CD4-positive, alpha-beta memory T cell (primary cell): Measurements from ENCODE around the gene LNPEP. TPM values are rescaled to one million over a fixed set of nuclear protein-coding genes. Genes with fewer than 3 reads are reported as not detected.

ENCODE experiments used
- CTCF ChIA-PET: fragments of 350-600 bp; sonication (Branson Sonifier 250); formaldehyde crosslinking; loops from one replicate; lab custom pipeline; 2021; ENCODE audit warnings: inconsistent platforms; ENCODE audit not compliant: partially characterized antibody; lab: Charles Lee
- POLR2A ChIA-PET: fragments of 350-600 bp; sonication (Branson Sonifier 250); formaldehyde crosslinking; loops from one replicate; lab custom pipeline; 2021; ENCODE audit not compliant: partially characterized antibody; lab: Charles Lee
- DNase-seq, 5 donors: peaks; one replicate each; pipeline versions ENCODE4 v3.0.0 to v3.0.0-alpha.2; 2020 to 2022; ENCODE audit warnings: mixed read lengths in 1 of 5
- H3K27ac ChIP-seq: one replicate; pipeline ENCODE4 v1.7.0; 2013; ENCODE audit warnings: low read depth, low read length
- H3K27me3 ChIP-seq: 2 replicates; pipeline ENCODE4 v1.7.0; 2013; ENCODE audit warnings: mild to moderate bottlenecking, low read length, moderate library complexity; ENCODE audit not compliant: insufficient read depth
- H3K36me3 ChIP-seq: 2 replicates; pipeline ENCODE4 v1.7.0; 2013; ENCODE audit warnings: mild to moderate bottlenecking, low read length, moderate library complexity; ENCODE audit not compliant: insufficient read depth
- H3K4me1 ChIP-seq: 2 replicates; pipeline ENCODE4 v1.7.0; 2013; ENCODE audit warnings: mild to moderate bottlenecking, low read length, moderate library complexity; ENCODE audit not compliant: insufficient read depth
- H3K4me3 ChIP-seq, 2 donors: one replicate each; pipeline ENCODE4 v1.7.0; 2013; ENCODE audit warnings: low read length in 2 of 2, mild to moderate bottlenecking in 1 of 2
- H3K9me3 ChIP-seq, 2 donors: one replicate each; pipeline ENCODE4 v1.7.0; 2013; ENCODE audit warnings: low read length in 2 of 2, control low read depth in 1 of 2; ENCODE audit not compliant: control insufficient read depth in 1 of 2
- H3K27ac Mint-ChIP-seq, 7 donors: one replicate each; pipeline ENCODE4 v1.8.0; 2020 to 2021; ENCODE audit warnings: mixed read lengths in 7 of 7, mild to moderate bottlenecking in 6 of 7, inconsistent platforms in 3 of 7, moderate library complexity in 3 of 7
- H3K27me3 Mint-ChIP-seq, 2 donors: one replicate each; pipeline ENCODE4 v1.8.0; 2020 to 2021; ENCODE audit warnings: mixed read lengths in 2 of 2
- H3K36me3 Mint-ChIP-seq, 2 donors: one replicate each; pipeline ENCODE4 v1.8.0; 2020 to 2021; ENCODE audit warnings: mixed read lengths in 2 of 2, inconsistent platforms in 1 of 2, mild to moderate bottlenecking in 1 of 2
- H3K4me1 Mint-ChIP-seq, 4 donors: one replicate each; pipeline ENCODE4 v1.8.0; 2020 to 2021; ENCODE audit warnings: mixed read lengths in 4 of 4, mild to moderate bottlenecking in 1 of 4
- H3K4me3 Mint-ChIP-seq, 8 donors: one replicate each; pipeline ENCODE4 v1.8.0; 2020 to 2021; ENCODE audit warnings: mixed read lengths in 8 of 8, mild to moderate bottlenecking in 7 of 8, moderate library complexity in 6 of 8, inconsistent platforms in 3 of 8
- H3K9me3 Mint-ChIP-seq, 8 donors: one replicate each; pipeline ENCODE4 v1.8.0; 2020 to 2021; ENCODE audit warnings: mixed read lengths in 8 of 8, mild to moderate bottlenecking in 5 of 8, inconsistent platforms in 3 of 8, moderate library complexity in 1 of 8
- intact Hi-C: fragments of 100-400 bp; cut with micrococcal nuclease; formaldehyde crosslinking; loops from one replicate; pipeline ENCODE4 v1.15.1; 2023
- polyA plus RNA-seq, 2 donors: library from polyadenylated mRNA; unstranded; fragments of 300-500 nt; fragmentation: Illumina TruSeq; gene quantifications; one replicate each; pipeline ENCODE4 v1.2.3, GENCODE V29; 2021
- total RNA-seq, 2 experiments: library from RNA; stranded (reverse); gene quantifications; one replicate each; pipeline ENCODE4 v1.2.3, GENCODE V29; 2021

Gene LNPEP
- total and polyA plus RNA-seq, 4 experiments from 2014 or later: 23.5 to 97.3 (median 65.5) TPM

GRCh38 chr5:97021416-97021815 lies 85.5 kb downstream of the LNPEP start:
- H3K27ac ChIP-seq: no peak overlapping the region
- DNase-seq: no peak
- no peaks in the 10 kb centered on the region for H3K27me3 ChIP-seq
- H3K9me3 Mint-ChIP-seq: no peaks in the 10 kb centered on the region
- H3K36me3 Mint-ChIP-seq: peaks cover 62 to 78% of the 10 kb centered on the region in 2 donors
- intact Hi-C loops: no loop called here
- peaks cover 54% of the 10 kb centered on the region for H3K36me3 ChIP-seq
- peaks cover 5 to 21% (median 15%) of the 10 kb centered on the region in 4 donors for H3K4me1 Mint-ChIP-seq
- H3K9me3 ChIP-seq: no peaks in the 10 kb centered on the region
- no peak overlapping the region for H3K4me3 ChIP-seq
- H3K27ac Mint-ChIP-seq: peak overlapping the region in 1 of 7 donors; percentile 9
- CTCF ChIA-PET: interaction anchor here (1.2 to 1.7 kb wide), 2 partner anchors 18 to 152 kb away, joined by 3 to 8 read pairs; no protein-coding TSS in a partner anchor
- H3K4me1 ChIP-seq: no peaks in the 10 kb centered on the region
- POLR2A ChIA-PET: no interaction called here
- H3K4me3 Mint-ChIP-seq: no peak overlapping the region
- H3K27me3 Mint-ChIP-seq: no peaks in the 10 kb centered on the region

GRCh38 chr5:97022898-97023297 lies 87.0 kb downstream of the LNPEP start:
- peak overlapping the region in 1 of 8 donors; percentile 6 for H3K4me3 Mint-ChIP-seq
- H3K36me3 Mint-ChIP-seq: peaks cover 59 to 80% of the 10 kb centered on the region in 2 donors
- peaks cover 59% of the 10 kb centered on the region for H3K36me3 ChIP-seq
- CTCF ChIA-PET: interaction anchor here (0.6 to 1.1 kb wide), 2 partner anchors 154 to 674 kb away, joined by 3 read pairs; no protein-coding TSS in a partner anchor
- peaks cover 5 to 19% (median 14%) of the 10 kb centered on the region in 4 donors for H3K4me1 Mint-ChIP-seq
- no peak overlapping the region for H3K4me3 ChIP-seq
- no peaks in the 10 kb centered on the region for H3K27me3 ChIP-seq
- no peaks in the 10 kb centered on the region for H3K9me3 Mint-ChIP-seq
- peak overlapping the region in 2 of 7 donors; percentile 5 to 29 for H3K27ac Mint-ChIP-seq
- no peaks in the 10 kb centered on the region for H3K4me1 ChIP-seq
- no peak for DNase-seq
- POLR2A ChIA-PET: no interaction called here
- no peaks in the 10 kb centered on the region for H3K9me3 ChIP-seq
- H3K27ac ChIP-seq: no peak overlapping the region
- intact Hi-C loops: no loop called here
- H3K27me3 Mint-ChIP-seq: no peaks in the 10 kb centered on the region

- H3K9me3 Mint-ChIP-seq: no peaks in the 10 kb centered on the region
- Histone ChIP-seq H3K27me3 (no peaks in the 10 kb centered on the region), H3K36me3 (peaks cover 67% of the 10 kb centered on the region), H3K4me3 (no peak overlapping the region), H3K4me1 (no peaks in the 10 kb centered on the region), H3K9me3 (no peaks in the 10 kb centered on the region), H3K27ac (no peak overlapping the region)
- H3K36me3 Mint-ChIP-seq: peaks cover 69 to 87% of the 10 kb centered on the region in 2 donors
- DNase-seq: no peak
- H3K27me3 Mint-ChIP-seq: no peaks in the 10 kb centered on the region
- ChIA-PET CTCF (interaction anchor here (1.0 to 1.2 kb wide), 2 partner anchors 23 to 157 kb away, joined by 3 read pairs; no protein-coding TSS in a partner anchor), POLR2A (no interaction called here)
- H3K4me3 Mint-ChIP-seq: no peak overlapping the region
- H3K27ac Mint-ChIP-seq: no peak overlapping the region
- intact Hi-C loops: no loop called here
- H3K4me1 Mint-ChIP-seq: peaks cover 0 to 11% (median 8%) of the 10 kb centered on the region in 4 donors
These were observed 90.8 kb downstream of the LNPEP start for GRCh38 chr5:97026721-97027120.

GRCh38 chr5:97037819-97038218 lies 101.9 kb downstream of the LNPEP start:
- H3K4me1 Mint-ChIP-seq: peaks cover 0 to 10% (median 2%) of the 10 kb centered on the region in 4 donors
- ChIA-PET POLR2A (no interaction called here), CTCF (interaction anchor here (0.8 to 2.6 kb wide), 2 partner anchors 160 to 168 kb away, joined by 3 to 8 read pairs; no protein-coding TSS in a partner anchor)
- H3K27ac Mint-ChIP-seq: no peak overlapping the region
- H3K9me3 Mint-ChIP-seq: no peaks in the 10 kb centered on the region
- H3K4me3 ChIP-seq: no peak overlapping the region
- H3K9me3 ChIP-seq: no peaks in the 10 kb centered on the region
- no peak overlapping the region for H3K27ac ChIP-seq
- DNase-seq: no peak
- peaks cover 27 to 33% of the 10 kb centered on the region in 2 donors for H3K36me3 Mint-ChIP-seq
- no peak overlapping the region for H3K4me3 Mint-ChIP-seq
- peaks cover 4% of the 10 kb centered on the region for H3K36me3 ChIP-seq
- intact Hi-C loops: no loop called here
- H3K27me3 Mint-ChIP-seq: no peaks in the 10 kb centered on the region
- H3K4me1 ChIP-seq: no peaks in the 10 kb centered on the region
- H3K27me3 ChIP-seq: no peaks in the 10 kb centered on the region

GRCh38 chr5:97041239-97041638 lies 105.4 kb downstream of the LNPEP start:
- H3K27ac ChIP-seq: no peak overlapping the region
- DNase-seq: no peak
- Mint-ChIP-seq H3K27ac (no peak overlapping the region), H3K4me1 (peaks cover 0 to 2% (median under 1%) of the 10 kb centered on the region in 4 donors), H3K27me3 (no peaks in the 10 kb centered on the region), H3K4me3 (no peak overlapping the region), H3K36me3 (peaks cover 5 to 10% of the 10 kb centered on the region in 2 donors), H3K9me3 (no peaks in the 10 kb centered on the region)
- H3K36me3 ChIP-seq: no peaks in the 10 kb centered on the region
- CTCF ChIA-PET: interaction anchor here (1.6 kb wide), 1 partner anchor 172 kb away, joined by 5 read pairs; no protein-coding TSS in a partner anchor
- intact Hi-C loops: no loop called here
- no peaks in the 10 kb centered on the region for H3K4me1 ChIP-seq
- H3K27me3 ChIP-seq: no peaks in the 10 kb centered on the region
- POLR2A ChIA-PET: no interaction called here
- no peak overlapping the region for H3K4me3 ChIP-seq
- no peaks in the 10 kb centered on the region for H3K9me3 ChIP-seq

- no peak for DNase-seq
- no peaks in the 10 kb centered on the region for H3K9me3 ChIP-seq
- Mint-ChIP-seq H3K27ac (no peak overlapping the region), H3K27me3 (no peaks in the 10 kb centered on the region), H3K36me3 (no peaks in the 10 kb centered on the region), H3K4me3 (no peak overlapping the region), H3K9me3 (no peaks in the 10 kb centered on the region), H3K4me1 (no peaks in the 10 kb centered on the region)
- no peaks in the 10 kb centered on the region for H3K27me3 ChIP-seq
- ChIA-PET POLR2A (no interaction called here), CTCF (interaction anchor here (1.2 kb wide), 1 partner anchor 11 kb away, joined by 4 read pairs; no protein-coding TSS in a partner anchor)
- no peaks in the 10 kb centered on the region for H3K4me1 ChIP-seq
- H3K27ac ChIP-seq: no peak overlapping the region
- intact Hi-C loops: no loop called here
- H3K36me3 ChIP-seq: no peaks in the 10 kb centered on the region
- H3K4me3 ChIP-seq: no peak overlapping the region
These were observed 107.1 kb downstream of the LNPEP start for GRCh38 chr5:97042996-97043395.

- ChIA-PET CTCF (interaction anchor here (1.1 to 1.2 kb wide), 2 partner anchors 12 to 174 kb away, joined by 4 read pairs; no protein-coding TSS in a partner anchor), POLR2A (no interaction called here)
- H3K4me3 ChIP-seq: no peak overlapping the region
- H3K9me3 ChIP-seq: no peaks in the 10 kb centered on the region
- H3K27ac Mint-ChIP-seq: no peak overlapping the region
- no peaks in the 10 kb centered on the region for H3K4me1 ChIP-seq
- H3K36me3 Mint-ChIP-seq: no peaks in the 10 kb centered on the region
- no peaks in the 10 kb centered on the region for H3K27me3 Mint-ChIP-seq
- H3K9me3 Mint-ChIP-seq: no peaks in the 10 kb centered on the region
- no peaks in the 10 kb centered on the region for H3K36me3 ChIP-seq
- DNase-seq: no peak
- H3K27me3 ChIP-seq: no peaks in the 10 kb centered on the region
- intact Hi-C loops: no loop called here
- H3K4me3 Mint-ChIP-seq: no peak overlapping the region
- H3K4me1 Mint-ChIP-seq: no peaks in the 10 kb centered on the region
- H3K27ac ChIP-seq: no peak overlapping the region
These were observed 107.6 kb downstream of the LNPEP start for GRCh38 chr5:97043511-97043910.
